ENCODE measurements around the gene GALNT17.
A peak's percentile ranks its signal among the peaks of the same experiment; 100 is the strongest.

GALNT17 gene

GRCh38 chr7:71511361-71511807, 379.4 kb downstream of the GALNT17 start:
- peak; percentile 1 for DNase-seq

- no peak for DNase-seq
Observed at GRCh38 chr7:71517940-71518699, 386.2 kb downstream of the GALNT17 start.

GRCh38 chr7:71518880-71519279, 386.9 kb downstream of the GALNT17 start:
- no peak for DNase-seq

- no peak for DNase-seq
Observed at GRCh38 chr7:71521506-71521905, 389.6 kb downstream of the GALNT17 start.

GRCh38 chr7:71526106-71526505, 394.2 kb downstream of the GALNT17 start:
- no peak for DNase-seq

GRCh38 chr7:71527213-71527612, 395.3 kb downstream of the GALNT17 start:
- DNase-seq: no peak

GRCh38 chr7:71535616-71536015, 403.7 kb downstream of the GALNT17 start:
- no peak for DNase-seq

- DNase-seq: no peak
Observed at GRCh38 chr7:71538210-71538609, 406.3 kb downstream of the GALNT17 start.

- DNase-seq: no peak
Observed at GRCh38 chr7:71539615-71540014, 407.7 kb downstream of the GALNT17 start.

GRCh38 chr7:71541707-71542353, 409.9 kb downstream of the GALNT17 start:
- no peak for DNase-seq

- DNase-seq: no peak
Observed at GRCh38 chr7:71543396-71543795, 411.5 kb downstream of the GALNT17 start.

- no peak for DNase-seq
Observed at GRCh38 chr7:71544816-71545215, 412.9 kb downstream of the GALNT17 start.

GRCh38 chr7:71547426-71547825, 415.5 kb downstream of the GALNT17 start:
- no peak for DNase-seq

GRCh38 chr7:71548746-71549145, 416.8 kb downstream of the GALNT17 start:
- DNase-seq: no peak

- DNase-seq: no peak
Observed at GRCh38 chr7:71553306-71553705, 421.4 kb downstream of the GALNT17 start.

GRCh38 chr7:71555758-71556157, 423.8 kb downstream of the GALNT17 start:
- DNase-seq: no peak

GRCh38 chr7:71558806-71559613, 427.1 kb downstream of the GALNT17 start:
- no peak for DNase-seq

- no peak for DNase-seq
Observed at GRCh38 chr7:71560354-71560995, 428.5 kb downstream of the GALNT17 start.

GRCh38 chr7:71563276-71563675, 431.3 kb downstream of the GALNT17 start:
- DNase-seq: no peak

- no peak for DNase-seq
Observed at GRCh38 chr7:71566376-71566775, 434.4 kb downstream of the GALNT17 start.

- no peak for DNase-seq
Observed at GRCh38 chr7:71566991-71567390, 435.0 kb downstream of the GALNT17 start.

- DNase-seq: no peak
Observed at GRCh38 chr7:71574153-71574860, 442.4 kb downstream of the GALNT17 start.
